ENCODE measurements around the gene SLC26A2.
A peak's percentile ranks its signal among the peaks of the same experiment; 100 is the strongest.

DNA sequence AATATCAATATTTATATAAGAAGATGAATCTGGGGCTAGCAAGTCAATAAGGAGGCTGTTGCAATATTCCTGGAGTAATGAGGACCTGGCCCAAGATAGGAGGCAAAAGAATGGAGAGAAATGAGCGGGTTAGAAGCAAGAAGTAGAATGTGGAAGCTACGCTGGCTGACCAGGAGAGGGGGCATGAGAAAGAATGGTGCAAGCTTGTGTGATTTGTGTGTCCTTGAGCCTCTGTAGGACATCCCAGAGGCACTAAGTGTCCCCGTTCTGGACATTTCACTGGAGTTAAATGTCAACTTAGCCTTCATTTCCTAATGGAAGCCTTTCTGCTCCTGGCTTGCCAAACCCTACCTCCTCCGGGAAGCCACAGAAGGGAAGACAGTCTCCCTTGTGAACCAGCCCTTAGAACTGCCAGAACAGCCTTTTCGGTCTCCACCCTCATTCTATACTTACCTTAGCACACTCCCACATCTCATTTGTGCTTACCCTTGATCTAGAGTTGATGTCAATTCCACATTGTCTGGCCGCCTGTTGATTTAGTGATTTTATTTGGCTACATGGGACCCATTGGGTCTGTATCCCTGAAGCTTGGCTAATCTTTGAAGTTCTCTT is 9.3 kb upstream of the SLC26A2 start:
- TF ChIP-seq, protein P1, sequence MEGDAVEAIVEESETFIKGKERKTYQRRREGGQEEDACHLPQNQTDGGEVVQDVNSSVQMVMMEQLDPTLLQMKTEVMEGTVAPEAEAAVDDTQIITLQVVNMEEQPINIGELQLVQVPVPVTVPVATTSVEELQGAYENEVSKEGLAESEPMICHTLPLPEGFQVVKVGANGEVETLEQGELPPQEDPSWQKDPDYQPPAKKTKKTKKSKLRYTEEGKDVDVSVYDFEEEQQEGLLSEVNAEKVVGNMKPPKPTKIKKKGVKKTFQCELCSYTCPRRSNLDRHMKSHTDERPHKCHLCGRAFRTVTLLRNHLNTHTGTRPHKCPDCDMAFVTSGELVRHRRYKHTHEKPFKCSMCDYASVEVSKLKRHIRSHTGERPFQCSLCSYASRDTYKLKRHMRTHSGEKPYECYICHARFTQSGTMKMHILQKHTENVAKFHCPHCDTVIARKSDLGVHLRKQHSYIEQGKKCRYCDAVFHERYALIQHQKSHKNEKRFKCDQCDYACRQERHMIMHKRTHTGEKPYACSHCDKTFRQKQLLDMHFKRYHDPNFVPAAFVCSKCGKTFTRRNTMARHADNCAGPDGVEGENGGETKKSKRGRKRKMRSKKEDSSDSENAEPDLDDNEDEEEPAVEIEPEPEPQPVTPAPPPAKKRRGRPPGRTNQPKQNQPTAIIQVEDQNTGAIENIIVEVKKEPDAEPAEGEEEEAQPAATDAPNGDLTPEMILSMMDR (conservative IDR thresholded peaks at IDR 0.05; ENCODE audit: low read depth in 2 of 2): peak; percentile 33 to 54; a peak in 3 of 4 replicates
- TF ChIP-seq POLR2AphosphoS5 (IDR thresholded peaks at IDR 0.05; ENCODE audit: low read depth) (no peak), EZH2phosphoT487 (IDR thresholded peaks at IDR 0.05; ENCODE audit: unreplicated experiment) (no peak), ZNF331 (CRISPR knock-in tag; IDR thresholded peaks at IDR 0.05; ENCODE audit: low read depth) (no peak), CREB1 (CRISPR knock-in tag; IDR thresholded peaks at IDR 0.05; ENCODE audit: low read depth) (no peak), ZNF114 (CRISPR knock-in tag; IDR thresholded peaks at IDR 0.05) (no peak), STAT1 (IDR thresholded peaks at IDR 0.05; ENCODE audit: unreplicated experiment) (no peak), EZH2 (IDR thresholded peaks at IDR 0.05; ENCODE audit: low read depth, unreplicated experiment) (no peak), JUNB (IDR thresholded peaks at IDR 0.05; ENCODE audit: unreplicated experiment) (no peak)
- TF ChIP-seq, protein P2, sequence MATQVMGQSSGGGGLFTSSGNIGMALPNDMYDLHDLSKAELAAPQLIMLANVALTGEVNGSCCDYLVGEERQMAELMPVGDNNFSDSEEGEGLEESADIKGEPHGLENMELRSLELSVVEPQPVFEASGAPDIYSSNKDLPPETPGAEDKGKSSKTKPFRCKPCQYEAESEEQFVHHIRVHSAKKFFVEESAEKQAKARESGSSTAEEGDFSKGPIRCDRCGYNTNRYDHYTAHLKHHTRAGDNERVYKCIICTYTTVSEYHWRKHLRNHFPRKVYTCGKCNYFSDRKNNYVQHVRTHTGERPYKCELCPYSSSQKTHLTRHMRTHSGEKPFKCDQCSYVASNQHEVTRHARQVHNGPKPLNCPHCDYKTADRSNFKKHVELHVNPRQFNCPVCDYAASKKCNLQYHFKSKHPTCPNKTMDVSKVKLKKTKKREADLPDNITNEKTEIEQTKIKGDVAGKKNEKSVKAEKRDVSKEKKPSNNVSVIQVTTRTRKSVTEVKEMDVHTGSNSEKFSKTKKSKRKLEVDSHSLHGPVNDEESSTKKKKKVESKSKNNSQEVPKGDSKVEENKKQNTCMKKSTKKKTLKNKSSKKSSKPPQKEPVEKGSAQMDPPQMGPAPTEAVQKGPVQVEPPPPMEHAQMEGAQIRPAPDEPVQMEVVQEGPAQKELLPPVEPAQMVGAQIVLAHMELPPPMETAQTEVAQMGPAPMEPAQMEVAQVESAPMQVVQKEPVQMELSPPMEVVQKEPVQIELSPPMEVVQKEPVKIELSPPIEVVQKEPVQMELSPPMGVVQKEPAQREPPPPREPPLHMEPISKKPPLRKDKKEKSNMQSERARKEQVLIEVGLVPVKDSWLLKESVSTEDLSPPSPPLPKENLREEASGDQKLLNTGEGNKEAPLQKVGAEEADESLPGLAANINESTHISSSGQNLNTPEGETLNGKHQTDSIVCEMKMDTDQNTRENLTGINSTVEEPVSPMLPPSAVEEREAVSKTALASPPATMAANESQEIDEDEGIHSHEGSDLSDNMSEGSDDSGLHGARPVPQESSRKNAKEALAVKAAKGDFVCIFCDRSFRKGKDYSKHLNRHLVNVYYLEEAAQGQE (IDR thresholded peaks at IDR 0.05; ENCODE audit: unreplicated experiment): no peak

Measured in GM23338 (cell line).